H1 (cell line): ENCODE data around the gene EPHA5. TPM values are rescaled to one million over a fixed set of nuclear protein-coding genes. Genes with fewer than 3 reads are reported as not detected.

Source experiments
- CTCF ChIA-PET: fragments of 300-600 bp; sonication (Branson Sonifier 250); formaldehyde crosslinking; loops from one replicate; lab custom pipeline; 2021; ENCODE audit not compliant: partially characterized antibody; lab: Charles Lee
- POLR2A ChIA-PET: fragments of 300-600 bp; sonication (Branson Sonifier 250); formaldehyde crosslinking; loops from one replicate; lab custom pipeline; 2021; ENCODE audit warnings: inconsistent platforms; ENCODE audit not compliant: partially characterized antibody; lab: Charles Lee
- DNase-seq, 2 experiments: peaks; one replicate each; pipeline versions ENCODE4 v3.0.0 to v3.0.0-alpha.2; 2010 to 2022; ENCODE audit warnings: low spot score in 2 of 2, low read depth in 1 of 2, mixed read lengths in 1 of 2
- FAIRE-seq: peaks from 2 replicates; lab custom pipeline; 2011; peaks lifted over from hg19 to GRCh38; lab: Jason Lieb, UNC
- H2AFZ ChIP-seq: 2 replicates; pipeline ENCODE4 v1.8.1; 2012; ENCODE audit warnings: low read length, inconsistent platforms
- H2AK5ac ChIP-seq: 2 replicates; pipeline ENCODE4 v1.6.1; 2013; ENCODE audit warnings: low read depth, low read length
- H2BK120ac ChIP-seq: replicated peaks from 2 replicates; pipeline ENCODE3; 2013; ENCODE audit warnings: low read depth, low read length, inconsistent platforms
- H2BK12ac ChIP-seq: 2 replicates; pipeline ENCODE4 v1.6.1; 2013; ENCODE audit warnings: low read depth, low read length
- H2BK15ac ChIP-seq: 2 replicates; pipeline ENCODE4 v1.6.1; 2013; ENCODE audit warnings: low read length
- H2BK20ac ChIP-seq: 2 replicates; pipeline ENCODE4 v1.6.1; 2013; ENCODE audit warnings: low read length
- H2BK5ac ChIP-seq: 2 replicates; pipeline ENCODE4 v1.6.1; 2013; ENCODE audit warnings: low read depth, low read length
- H3K14ac ChIP-seq: 2 replicates; pipeline ENCODE4 v1.6.1; 2013; ENCODE audit warnings: inconsistent platforms; ENCODE audit not compliant: insufficient read length
- H3K18ac ChIP-seq: 2 replicates; pipeline ENCODE4 v1.6.1; 2013; ENCODE audit warnings: low read length; ENCODE audit errors: extremely low read depth
- H3K23ac ChIP-seq: 2 replicates; pipeline ENCODE4 v1.6.1; 2013; ENCODE audit warnings: inconsistent platforms; ENCODE audit not compliant: insufficient read length
- H3K23me2 ChIP-seq: 2 replicates; pipeline ENCODE4 v1.6.1; 2013; ENCODE audit warnings: low read depth, low read length
- H3K27ac ChIP-seq: 2 replicates; pipeline ENCODE4 v1.6.1; 2011; ENCODE audit warnings: low read depth, low read length, inconsistent platforms
- H3K27me3 ChIP-seq, 4 experiments: replicated peaks in 1 of 4; 1 replicate in 1 of 4; 2 replicates in 3 of 4; pipeline versions ENCODE4 v1.6.1 to v1.8.1; 2011 to 2013; ENCODE audit warnings: low read length in 3 of 4, mild to moderate bottlenecking in 3 of 4, inconsistent platforms in 2 of 4, mixed read lengths in 2 of 4, moderate library complexity in 1 of 4; ENCODE audit not compliant: control insufficient read depth in 3 of 4, insufficient read depth in 3 of 4; ENCODE audit errors: extremely low read depth in 1 of 4
- H3K36me3 ChIP-seq, 4 experiments: 2 replicates each; pipeline versions ENCODE4 v1.6.1 to v1.8.1; 2011 to 2013; ENCODE audit warnings: mild to moderate bottlenecking in 4 of 4, low read length in 3 of 4, moderate library complexity in 2 of 4, control low read depth in 1 of 4, inconsistent platforms in 1 of 4; ENCODE audit not compliant: insufficient read depth in 4 of 4, control insufficient read depth in 2 of 4
- H3K4ac ChIP-seq: replicated peaks from 2 replicates; pipeline ENCODE3; 2013; ENCODE audit warnings: low read length, low read depth, mixed read lengths, inconsistent platforms; ENCODE audit not compliant: insufficient read length
- H3K4me1 ChIP-seq, 4 experiments: replicated peaks in 1 of 4; 1 replicate in 1 of 4; 2 replicates in 3 of 4; pipeline versions ENCODE4 v1.6.1 to v1.8.1; 2011 to 2013; ENCODE audit warnings: low read length in 3 of 4, inconsistent platforms in 2 of 4, mixed read lengths in 1 of 4; ENCODE audit not compliant: insufficient read depth in 4 of 4, control insufficient read depth in 3 of 4
- H3K4me2 ChIP-seq, 2 experiments: 2 replicates each; pipeline versions ENCODE4 v1.6.1 to v1.8.1; 2011 to 2013; ENCODE audit warnings: low read depth in 2 of 2, low read length in 2 of 2, control low read depth in 1 of 2, inconsistent platforms in 1 of 2, mild to moderate bottlenecking in 1 of 2; ENCODE audit not compliant: insufficient read depth in 1 of 2
- H3K4me3 ChIP-seq, 4 experiments: fragments of 200-600, 300-600 bp in 1 of 4; sonication (generic), shearing (Covaris generic), sonication (Bioruptor Twin) in 1 of 4; 2 replicates each; pipeline versions ENCODE4 v1.5.1 to v1.8.1; 2011 to 2016; ENCODE audit warnings: low read length in 4 of 4, low read depth in 3 of 4, control low read depth in 2 of 4, inconsistent platforms in 2 of 4, mild to moderate bottlenecking in 2 of 4, mixed read lengths in 1 of 4, moderate library complexity in 1 of 4; ENCODE audit not compliant: insufficient read depth in 2 of 4; ENCODE audit errors: extremely low read depth in 1 of 4
- H3K56ac ChIP-seq: replicated peaks from 2 replicates; pipeline ENCODE3; 2013; ENCODE audit warnings: low read depth, mild to moderate bottlenecking, mixed read lengths, low read length, inconsistent platforms; ENCODE audit not compliant: insufficient read length
- H3K79me1 ChIP-seq: 2 replicates; pipeline ENCODE4 v1.6.1; 2013; ENCODE audit warnings: low read depth, low read length, control low read depth
- H3K79me2 ChIP-seq, 2 experiments: 2 replicates each; pipeline versions ENCODE4 v1.6.1 to v1.8.1; 2012 to 2013; ENCODE audit warnings: low read length in 2 of 2, mild to moderate bottlenecking in 2 of 2, inconsistent platforms in 1 of 2; ENCODE audit not compliant: insufficient read depth in 2 of 2, control insufficient read depth in 1 of 2
- H3K9ac ChIP-seq, 4 experiments: replicated peaks in 1 of 4; 1 replicate in 1 of 4; 2 replicates in 3 of 4; pipeline versions ENCODE4 v1.6.1 to v1.8.1; 2011 to 2013; ENCODE audit warnings: low read depth in 3 of 4, low read length in 3 of 4, control low read depth in 2 of 4, mild to moderate bottlenecking in 2 of 4, moderate library complexity in 2 of 4, inconsistent platforms in 1 of 4; ENCODE audit errors: extremely low read depth in 1 of 4
- H3K9me3 ChIP-seq, 2 experiments: 2 replicates each; pipeline versions ENCODE4 v1.6.1 to v1.8.1; 2012 to 2013; ENCODE audit warnings: mild to moderate bottlenecking in 2 of 2, moderate library complexity in 2 of 2, control low read depth in 1 of 2, inconsistent platforms in 1 of 2, low read depth in 1 of 2, low read length in 1 of 2, mixed read lengths in 1 of 2; ENCODE audit not compliant: insufficient read depth in 2 of 2
- H4K20me1 ChIP-seq, 2 experiments: replicated peaks in 1 of 2; 2 replicates each; pipeline versions ENCODE3 to v1.8.1; 2011 to 2013; ENCODE audit warnings: inconsistent platforms in 2 of 2, low read length in 2 of 2, mild to moderate bottlenecking in 1 of 2; ENCODE audit not compliant: insufficient read depth in 2 of 2, control insufficient read depth in 1 of 2
- H4K5ac ChIP-seq: 2 replicates; pipeline ENCODE4 v1.6.1; 2013; ENCODE audit warnings: low read length, low read depth, mixed read lengths, inconsistent platforms; ENCODE audit not compliant: insufficient read length
- H4K8ac ChIP-seq: 2 replicates; pipeline ENCODE4 v1.8.0; 2013; ENCODE audit warnings: mild to moderate bottlenecking, moderate library complexity, low read length, inconsistent platforms; ENCODE audit not compliant: insufficient read depth; ENCODE audit errors: extremely low read depth
- H4K91ac ChIP-seq: replicated peaks from 2 replicates; pipeline ENCODE3; 2013; ENCODE audit warnings: low read length, mixed read lengths, inconsistent platforms; ENCODE audit not compliant: insufficient read length
- CBX8 ChIP-seq: fragments of 300-800, 300-1000 bp; sonication (generic); IDR thresholded peaks from 2 replicates; pipeline ENCODE4 v1.7.1; 2016; ENCODE audit warnings: low read depth, low read length, borderline replicate concordance
- CHD2 ChIP-seq: IDR thresholded peaks from 2 replicates; pipeline ENCODE4 v1.6.1; 2012; ENCODE audit warnings: low read length, improper control_type of control experiment
- KDM1A ChIP-seq: fragments of 200-600, 300-600 bp; sonication (generic); IDR thresholded peaks from 2 replicates; pipeline ENCODE4 v1.7.1; 2016; ENCODE audit warnings: mild to moderate bottlenecking, low read length, borderline replicate concordance
- NANOG ChIP-seq: IDR thresholded peaks from 2 replicates; pipeline ENCODE4 v1.6.1; 2011; ENCODE audit warnings: low read length, low read depth, mild to moderate bottlenecking, inconsistent platforms; ENCODE audit not compliant: insufficient read depth, poor library complexity, severe bottlenecking
- PHF8 ChIP-seq: fragments of 200-600 bp; sonication (generic); conservative IDR thresholded peaks from 2 replicates; pipeline ENCODE4 v1.7.1; 2012; ENCODE audit warnings: low read depth, mild to moderate bottlenecking, inconsistent platforms, low read length, moderate library complexity
- SIN3A ChIP-seq, 2 experiments: IDR thresholded peaks in 1 of 2; conservative IDR thresholded peaks in 1 of 2; 2 replicates each; pipeline ENCODE4 v1.6.1; 2011 to 2012; ENCODE audit warnings: low read length in 2 of 2, improper control_type of control experiment in 1 of 2, low read depth in 1 of 2, mild to moderate bottlenecking in 1 of 2
- SIX5 ChIP-seq: IDR thresholded peaks from 2 replicates; pipeline ENCODE4 v1.6.1; 2011; ENCODE audit warnings: mild to moderate bottlenecking, low read depth, low read length
- WGBS, 2 experiments: shearing (Covaris generic) in 1 of 2; methylation state at CpG; one replicate each; pipeline versions ENCODE4 v1.1.6 to v1.1.7; 2013 to 2015; ENCODE audit warnings: low lambda C conversion rate in 2 of 2, mixed read lengths in 2 of 2, inconsistent platforms in 1 of 2, low coverage in 1 of 2, missing lambda C conversion rate in 1 of 2; ENCODE audit not compliant: insufficient replicate concordance in 2 of 2, insufficient coverage in 1 of 2, insufficient read length in 1 of 2; ENCODE audit errors: extremely low coverage in 1 of 2, missing lambda C conversion rate in 1 of 2; 5-methylcytosine and 5-hydroxymethylcytosine counted together
- polyA plus RNA-seq, 7 experiments: library from polyadenylated mRNA; depleted of rRNA in 3 of 7; stranded (reverse) in 5 of 7; unstranded in 2 of 7; fragments of >200 nt in 5 of 7; fragments of 200-250 nt in 2 of 7; gene quantifications; 1 replicate in 5 of 7; 2 replicates in 1 of 7; 4 replicates in 1 of 7; pipeline versions ENCODE4 v1.2.1 to v1.2.3, GENCODE V29; 2011 to 2013; ENCODE audit warnings: missing spikeins in 2 of 7, mixed read lengths in 2 of 7
- total RNA-seq: library from RNA; stranded (reverse); fragmentation: NEBNext Ultra II Directional; extraction: Animal tissue kit (Norgen Biotek cat#: 25700); gene quantifications from 2 replicates; pipeline ENCODE4 v1.2.1, GENCODE V29; 2021

Gene EPHA5
- total and polyA plus RNA-seq, 2 of the 8 experiments (the other 6 are each of a cell fraction or from before 2014, with no cell fraction given): 0.03 to 0.11 TPM

GRCh38 chr4:65592089-65592488 is 78.2 kb downstream of the EPHA5 start:
- no peak overlapping the region for H2BK15ac ChIP-seq
- H3K9me3 ChIP-seq: no peaks in the 10 kb centered on the region
- H2BK20ac ChIP-seq: no peak overlapping the region
- H2BK12ac ChIP-seq: no peak overlapping the region; the same call in 1 of the 2 replicates
- H2AFZ ChIP-seq: no peak overlapping the region
- H3K4me2 ChIP-seq: no peak overlapping the region
- H3K27me3 ChIP-seq: no peaks in the 10 kb centered on the region
- no peak overlapping the region for H3K4ac ChIP-seq
- TF ChIP-seq KDM1A (no peak), CBX8 (no peak), PHF8 (no peak), CHD2 (no peak), NANOG (no peak), SIX5 (no peak), SIN3A (conservative IDR thresholded peaks at IDR 0.05 in 1 of 2, IDR thresholded peaks at IDR 0.05 in 1 of 2; ENCODE audit: low read depth in 1 of 2, low read length in 2 of 2) (no peak)
- H3K9ac ChIP-seq: no peak overlapping the region
- H2BK5ac ChIP-seq: no peak overlapping the region
- WGBS, 2 experiments: 38% methylated on average over 3 of the region's 3 CpGs; no CpG with 5 or more reads in 1 of the 2 experiments
- H3K23me2 ChIP-seq: no peaks in the 10 kb centered on the region; the same call in 1 of the 2 replicates
- H3K36me3 ChIP-seq: no peaks in the 10 kb centered on the region
- H3K79me2 ChIP-seq: no peaks in the 10 kb centered on the region
- no peaks in the 10 kb centered on the region for H4K20me1 ChIP-seq
- no peak overlapping the region for H3K14ac ChIP-seq
- H4K8ac ChIP-seq: no peak overlapping the region
- peak; percentile 28 for FAIRE-seq
- POLR2A ChIA-PET: no interaction called here
- no peak overlapping the region for H3K18ac ChIP-seq
- no peak overlapping the region for H2AK5ac ChIP-seq
- no peak overlapping the region for H3K4me3 ChIP-seq
- H3K4me1 ChIP-seq: peaks cover 0 to 7% (median 3%) of the 10 kb centered on the region in 4 experiments; a peak in 5 of 7 replicates
- no peaks in the 10 kb centered on the region for H3K79me1 ChIP-seq
- no peak overlapping the region for H4K91ac ChIP-seq
- H4K5ac ChIP-seq: no peak overlapping the region
- DNase-seq: no peak
- no peak overlapping the region for H3K23ac ChIP-seq
- no peak overlapping the region for H3K56ac ChIP-seq
- CTCF ChIA-PET: no interaction called here
- no peak overlapping the region for H3K27ac ChIP-seq
- no peak overlapping the region for H2BK120ac ChIP-seq
